Naive thymus-derived CD4-positive, alpha-beta T cell (primary cell): Measurements from ENCODE around the gene FAS. TPM values are rescaled to one million over a fixed set of nuclear protein-coding genes. Genes with fewer than 3 reads are reported as not detected.

ENCODE experiments used
- ATAC-seq: fragments of 150-1000 bp; cut with Tn5 transposase; 2 replicates; pipeline ENCODE4 v1.10.0; 2021; ENCODE audit warnings: mild to moderate bottlenecking, moderate library complexity
- CTCF ChIA-PET: fragments of 350-600 bp; sonication (Branson Sonifier 250); formaldehyde crosslinking; loops from one replicate; lab custom pipeline; 2021; ENCODE audit warnings: antibody characterized with exemption; lab: Charles Lee
- POLR2A ChIA-PET: fragments of 350-600 bp; sonication (Branson Sonifier 250); formaldehyde crosslinking; loops from one replicate; lab custom pipeline; 2021; ENCODE audit warnings: antibody characterized with exemption, inconsistent platforms; lab: Charles Lee
- DNase-seq, 9 donors: peaks; one replicate each; pipeline versions ENCODE4 v3.0.0 to v3.0.0-alpha.2; 2020 to 2022; ENCODE audit warnings: mixed read lengths in 1 of 9
- H3K27ac ChIP-seq: one replicate; pipeline ENCODE4 v1.7.0; 2013; ENCODE audit warnings: mild to moderate bottlenecking, low read depth, low read length, moderate library complexity
- H3K27me3 ChIP-seq, 2 donors: one replicate each; pipeline ENCODE4 v1.7.0; 2013; ENCODE audit warnings: low read length in 2 of 2, mild to moderate bottlenecking in 2 of 2, moderate library complexity in 2 of 2; ENCODE audit not compliant: control insufficient read depth in 2 of 2, insufficient read depth in 2 of 2
- H3K36me3 ChIP-seq, 3 experiments: 1 replicate in 2 of 3; 2 replicates in 1 of 3; pipeline ENCODE4 v1.7.0; 2013; ENCODE audit warnings: low read length in 3 of 3, mild to moderate bottlenecking in 3 of 3, moderate library complexity in 1 of 3; ENCODE audit not compliant: insufficient read depth in 3 of 3, control insufficient read depth in 2 of 3
- H3K4me1 ChIP-seq, 2 donors: one replicate each; pipeline ENCODE4 v1.7.0; 2013; ENCODE audit warnings: low read length in 2 of 2, mild to moderate bottlenecking in 2 of 2, moderate library complexity in 1 of 2; ENCODE audit not compliant: control insufficient read depth in 2 of 2, insufficient read depth in 2 of 2
- H3K4me3 ChIP-seq: 2 replicates; pipeline ENCODE4 v1.7.0; 2013; ENCODE audit warnings: mild to moderate bottlenecking, low read length
- H3K9me3 ChIP-seq, 3 experiments: 1 replicate in 2 of 3; 2 replicates in 1 of 3; pipeline ENCODE4 v1.7.0; 2013; ENCODE audit warnings: low read length in 3 of 3; ENCODE audit not compliant: control insufficient read depth in 2 of 3
- H3K27ac Mint-ChIP-seq, 9 donors: one replicate each; pipeline ENCODE4 v1.8.0; 2020 to 2022; ENCODE audit warnings: mixed read lengths in 9 of 9, mild to moderate bottlenecking in 8 of 9, moderate library complexity in 5 of 9, inconsistent platforms in 2 of 9
- H3K27me3 Mint-ChIP-seq, 5 donors: one replicate each; pipeline ENCODE4 v1.8.0; 2021 to 2022; ENCODE audit warnings: mixed read lengths in 5 of 5, mild to moderate bottlenecking in 1 of 5
- H3K36me3 Mint-ChIP-seq, 5 donors: one replicate each; pipeline ENCODE4 v1.8.0; 2020 to 2022; ENCODE audit warnings: mixed read lengths in 5 of 5, mild to moderate bottlenecking in 3 of 5, inconsistent platforms in 1 of 5
- H3K4me1 Mint-ChIP-seq, 7 donors: one replicate each; pipeline ENCODE4 v1.8.0; 2020 to 2022; ENCODE audit warnings: mixed read lengths in 7 of 7, mild to moderate bottlenecking in 3 of 7, inconsistent platforms in 1 of 7
- H3K4me3 Mint-ChIP-seq, 10 donors: one replicate each; pipeline ENCODE4 v1.8.0; 2020 to 2022; ENCODE audit warnings: mild to moderate bottlenecking in 10 of 10, mixed read lengths in 10 of 10, moderate library complexity in 6 of 10, inconsistent platforms in 2 of 10
- H3K9me3 Mint-ChIP-seq, 11 donors: one replicate each; pipeline ENCODE4 v1.8.0; 2020 to 2022; ENCODE audit warnings: mixed read lengths in 11 of 11, mild to moderate bottlenecking in 4 of 11, inconsistent platforms in 1 of 11, moderate library complexity in 1 of 11
- intact Hi-C, 2 donors: fragments of 100-400 bp; cut with micrococcal nuclease; formaldehyde crosslinking; loops; one replicate each; pipeline ENCODE4 v1.15.1; 2023
- polyA plus RNA-seq, 2 donors: library from polyadenylated mRNA; unstranded; fragments of 300-500 nt; fragmentation: Illumina TruSeq; gene quantifications; one replicate each; pipeline ENCODE4 v1.2.3, GENCODE V29; 2021
- total RNA-seq, 6 experiments: library from RNA in 5 of 6; stranded (reverse) in 5 of 6; gene quantifications; 1 replicate in 5 of 6; 2 replicates in 1 of 6; pipeline ENCODE4 v1.2.3 and lab custom pipeline; 2021 to 2026

FAS gene
- total and polyA plus RNA-seq, 7 experiments from 2014 or later, result 2.1 to 67.4 (median 5.6) TPM

DNA sequence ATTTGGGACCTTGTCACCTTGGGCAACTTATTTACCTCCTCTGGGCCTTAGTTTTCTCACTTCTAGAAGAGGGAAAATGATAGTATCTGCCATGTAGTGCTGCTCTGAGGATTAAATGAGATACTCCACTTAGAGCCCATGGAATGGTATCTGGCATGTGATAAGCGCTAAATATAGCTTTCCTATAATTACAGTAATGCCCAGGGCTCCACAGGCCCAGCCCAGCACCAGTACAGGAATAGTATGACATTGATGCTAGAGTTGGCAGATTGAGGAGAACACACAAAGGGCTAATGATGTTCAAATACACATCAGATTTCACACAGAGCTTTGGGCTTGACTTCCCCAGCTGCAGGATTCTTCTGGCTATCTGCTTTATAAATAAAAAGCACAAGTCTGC lies 34.9 kb downstream of the FAS start:
- H3K4me3 Mint-ChIP-seq, result no peak overlapping the region
- H3K4me3 ChIP-seq, result no peak overlapping the region
- H3K27ac ChIP-seq, result no peak overlapping the region
- no peak overlapping the region for H3K27ac Mint-ChIP-seq
- intact Hi-C loops, result loop anchor here in 1 of 2 donors (5.0 kb wide), 1 partner anchor 188 kb away; no protein-coding TSS in a partner anchor
- no peaks in the 10 kb centered on the region for H3K27me3 ChIP-seq
- ATAC-seq (no peak), DNase-seq (no peak)
- no peaks in the 10 kb centered on the region for H3K27me3 Mint-ChIP-seq
- CTCF ChIA-PET, result interaction anchor here (0.8 to 4.3 kb wide), 5 partner anchors 189 to 198 kb away, joined by 3 to 19 read pairs (median 4); no protein-coding TSS in a partner anchor
- H3K9me3 Mint-ChIP-seq, result peaks cover 0 to under 1% (median 0%) of the 10 kb centered on the region in 11 donors
- H3K4me1 ChIP-seq, result no peaks in the 10 kb centered on the region
- H3K36me3 ChIP-seq, result no peaks in the 10 kb centered on the region
- H3K36me3 Mint-ChIP-seq, result peaks cover 0 to 26% (median 5%) of the 10 kb centered on the region in 5 donors
- no peaks in the 10 kb centered on the region for H3K9me3 ChIP-seq
- POLR2A ChIA-PET, result no interaction called here
- H3K4me1 Mint-ChIP-seq, result peaks cover 0 to 9% (median 1%) of the 10 kb centered on the region in 7 donors

DNA sequence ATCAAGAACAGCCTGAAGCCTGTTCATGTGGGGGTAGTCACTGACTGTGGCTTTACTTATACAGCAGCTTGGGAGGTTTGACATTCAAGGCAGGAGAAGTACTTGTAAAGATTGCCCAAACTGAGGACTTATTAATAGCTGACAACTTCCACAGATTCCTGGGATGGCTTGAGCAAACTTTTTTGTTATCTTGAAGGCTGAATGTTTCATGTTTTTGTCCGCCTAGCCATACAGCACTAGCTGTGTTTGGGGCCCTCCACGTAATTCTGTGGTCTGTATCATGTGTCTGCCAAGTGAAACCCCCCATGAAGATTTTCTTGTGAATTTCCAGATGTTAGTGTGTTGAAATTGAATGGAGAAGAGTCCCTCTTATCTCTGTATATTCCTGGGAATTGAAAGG lies 38.6 kb downstream of the FAS start:
- no peak overlapping the region for H3K4me3 ChIP-seq
- CTCF ChIA-PET, result interaction anchor here (0.5 to 4.6 kb wide), 22 partner anchors 10 to 534 kb away, joined by 3 to 60 read pairs (median 3); partner anchors contain the start of gene CH25H
- Mint-ChIP-seq H3K4me3 (no peak overlapping the region), H3K36me3 (peaks cover 0 to 9% (median 0%) of the 10 kb centered on the region in 5 donors), H3K4me1 (peaks cover 0 to 31% (median 0%) of the 10 kb centered on the region in 7 donors), H3K9me3 (no peaks in the 10 kb centered on the region), H3K27me3 (no peaks in the 10 kb centered on the region), H3K27ac (peak overlapping the region in 1 of 9 donors; percentile 1)
- POLR2A ChIA-PET, result interaction anchor here (0.7 kb wide), 1 partner anchor 178 kb away, joined by 3 read pairs; no protein-coding TSS in a partner anchor
- H3K4me1 ChIP-seq, result no peaks in the 10 kb centered on the region
- ATAC-seq, result no peak
- no peaks in the 10 kb centered on the region for H3K36me3 ChIP-seq
- no peak overlapping the region for H3K27ac ChIP-seq
- DNase-seq, result no peak
- H3K9me3 ChIP-seq, result no peaks in the 10 kb centered on the region
- H3K27me3 ChIP-seq, result no peaks in the 10 kb centered on the region
- intact Hi-C loops, result loop anchor here (1.0 to 5.0 kb wide), 5 partner anchors 38 to 192 kb away; partner anchors contain the start of gene FAS (in 1 of the 2)

DNA sequence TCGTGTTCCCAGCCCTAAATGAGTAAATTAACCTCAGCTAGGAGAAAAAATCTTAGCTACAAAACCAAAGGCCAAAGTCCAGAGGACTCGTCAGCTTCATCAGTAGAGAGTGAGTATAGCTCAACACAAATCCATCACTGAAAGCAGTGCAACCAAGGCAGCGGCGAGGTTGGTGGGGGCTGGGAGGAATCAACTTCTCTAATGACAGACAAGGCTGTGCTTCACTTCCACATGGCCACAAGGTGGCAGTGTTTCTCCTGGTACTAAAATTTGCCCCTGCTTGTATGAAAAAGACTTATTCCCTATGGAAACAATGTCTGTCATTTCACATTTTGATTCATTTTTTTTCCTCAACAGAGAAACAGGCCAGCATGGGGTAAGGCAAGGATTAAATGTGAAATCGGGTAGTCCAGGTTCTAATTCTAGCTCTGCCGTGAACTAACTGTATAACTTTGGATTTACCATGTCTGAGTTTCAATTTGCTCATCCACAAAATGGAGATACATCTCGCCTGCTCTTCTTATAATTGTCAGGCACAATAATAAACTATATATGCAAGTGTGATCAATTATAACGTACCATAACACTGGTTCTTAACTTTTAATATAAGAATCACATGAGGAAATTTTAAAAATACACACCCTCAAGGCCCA lies 39.3 kb downstream of the FAS start:
- H3K4me3 ChIP-seq, result no peak overlapping the region
- no peaks in the 10 kb centered on the region for H3K9me3 ChIP-seq
- ChIA-PET CTCF (interaction anchor here (0.5 to 4.6 kb wide), 25 partner anchors 9 to 533 kb away, joined by 3 to 60 read pairs (median 3); partner anchors contain the start of gene CH25H), POLR2A (interaction anchor here (0.7 kb wide), 1 partner anchor 179 kb away, joined by 3 read pairs; no protein-coding TSS in a partner anchor)
- ATAC-seq (peak; percentile 85), DNase-seq (peak; percentile 37 to 68 (median 53))
- H3K9me3 Mint-ChIP-seq, result no peaks in the 10 kb centered on the region
- no peak overlapping the region for H3K27ac Mint-ChIP-seq
- intact Hi-C loops, result loop anchor here (1.0 to 5.0 kb wide), 7 partner anchors 39 to 671 kb away; partner anchors contain the start of genes FAS (in 1 of the 2) and KIF20B (in 1 of the 2)
- peak overlapping the region in 1 of 10 donors; percentile 30 for H3K4me3 Mint-ChIP-seq
- no peaks in the 10 kb centered on the region for H3K36me3 ChIP-seq
- H3K36me3 Mint-ChIP-seq, result peaks cover 0 to 4% (median 0%) of the 10 kb centered on the region in 5 donors
- no peaks in the 10 kb centered on the region for H3K27me3 ChIP-seq
- no peaks in the 10 kb centered on the region for H3K27me3 Mint-ChIP-seq
- peaks cover 0 to 31% (median 0%) of the 10 kb centered on the region in 7 donors for H3K4me1 Mint-ChIP-seq
- H3K4me1 ChIP-seq, result no peaks in the 10 kb centered on the region
- no peak overlapping the region for H3K27ac ChIP-seq

DNA sequence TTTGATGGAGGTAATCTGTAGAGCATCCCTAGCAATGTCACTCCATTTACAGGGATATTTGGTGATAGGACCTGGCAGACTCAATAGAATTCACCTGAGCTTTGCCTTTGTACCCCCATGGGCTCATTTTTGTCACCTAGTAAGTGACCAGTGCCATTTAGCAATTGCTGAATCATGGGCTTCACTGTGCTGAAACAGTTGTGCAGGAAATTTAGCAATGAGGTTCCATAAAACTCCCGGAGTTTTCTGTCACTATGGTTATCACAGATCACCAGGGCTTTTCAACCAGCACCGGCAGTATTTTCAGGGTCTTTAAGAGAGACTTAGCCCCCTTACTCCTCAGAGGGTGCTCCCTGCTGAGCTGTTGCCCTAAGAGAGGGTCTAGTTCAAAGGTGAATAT lies 40.2 kb downstream of the FAS start:
- no peaks in the 10 kb centered on the region for H3K27me3 Mint-ChIP-seq
- no peaks in the 10 kb centered on the region for H3K9me3 Mint-ChIP-seq
- Histone ChIP-seq H3K4me3 (no peak overlapping the region), H3K36me3 (no peaks in the 10 kb centered on the region), H3K9me3 (no peaks in the 10 kb centered on the region), H3K4me1 (no peaks in the 10 kb centered on the region), H3K27me3 (no peaks in the 10 kb centered on the region), H3K27ac (no peak overlapping the region)
- CTCF ChIA-PET, result interaction anchor here (0.9 to 4.6 kb wide), 7 partner anchors 82 to 196 kb away, joined by 3 to 60 read pairs (median 10); no protein-coding TSS in a partner anchor
- POLR2A ChIA-PET, result no interaction called here
- intact Hi-C loops, result loop anchor here (1.0 to 5.0 kb wide), 5 partner anchors 82 to 671 kb away; partner anchors contain the start of gene KIF20B (in 1 of the 2)
- ATAC-seq, result no peak
- peaks cover 0 to 31% (median 0%) of the 10 kb centered on the region in 7 donors for H3K4me1 Mint-ChIP-seq
- H3K36me3 Mint-ChIP-seq, result peaks cover 0 to 2% (median 0%) of the 10 kb centered on the region in 5 donors
- no peak for DNase-seq
- H3K4me3 Mint-ChIP-seq, result no peak overlapping the region
- no peak overlapping the region for H3K27ac Mint-ChIP-seq

DNA sequence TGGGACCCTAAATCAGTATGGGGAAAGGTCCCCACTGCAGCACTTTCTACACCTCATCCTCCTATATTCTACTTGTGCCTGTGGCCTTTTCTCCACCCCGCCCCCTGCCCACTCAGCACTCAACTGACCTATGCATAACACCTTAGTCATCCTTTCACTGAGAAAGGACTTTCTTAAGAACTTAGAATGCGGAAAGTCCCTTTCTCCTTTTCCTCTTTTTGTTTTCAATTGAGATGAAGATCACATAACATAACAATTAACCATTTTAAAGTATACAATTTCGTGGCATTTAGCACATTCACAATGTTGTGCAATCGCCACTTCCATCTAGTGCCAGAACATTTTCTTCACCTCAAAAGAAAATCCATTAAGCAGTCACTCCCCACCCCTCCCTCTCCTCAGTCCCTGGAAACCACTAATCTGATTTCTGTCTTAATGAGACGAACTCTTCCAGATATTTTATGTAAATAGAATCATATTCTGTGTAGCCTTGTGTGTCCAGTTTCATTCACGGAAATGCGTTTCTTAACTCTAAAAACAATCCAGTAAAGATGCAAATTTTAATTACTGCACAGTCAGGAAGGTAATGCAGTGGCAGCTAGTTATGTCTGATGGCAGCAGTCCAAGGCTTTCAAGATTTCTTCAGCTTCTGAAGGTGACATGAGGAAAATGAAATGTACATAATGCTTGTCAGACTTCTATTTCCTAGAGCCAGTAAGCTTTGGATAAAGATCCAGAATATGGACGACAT lies 41.7 kb downstream of the FAS start:
- Mint-ChIP-seq H3K27me3 (no peaks in the 10 kb centered on the region), H3K4me3 (peak overlapping the region in 1 of 10 donors; percentile 37), H3K4me1 (peaks cover 0 to 31% (median 0%) of the 10 kb centered on the region in 7 donors), H3K27ac (no peak overlapping the region), H3K9me3 (no peaks in the 10 kb centered on the region), H3K36me3 (peaks cover 0 to 2% (median 0%) of the 10 kb centered on the region in 5 donors)
- Histone ChIP-seq H3K9me3 (no peaks in the 10 kb centered on the region), H3K27ac (no peak overlapping the region), H3K27me3 (no peaks in the 10 kb centered on the region), H3K4me1 (no peaks in the 10 kb centered on the region), H3K4me3 (no peak overlapping the region), H3K36me3 (no peaks in the 10 kb centered on the region)
- ATAC-seq, result peak; percentile 74
- intact Hi-C loops, result loop anchor here (2.0 to 5.0 kb wide), 2 partner anchors 52 to 80 kb away; no protein-coding TSS in a partner anchor
- ChIA-PET CTCF (interaction anchor here (0.6 to 4.6 kb wide), 4 partner anchors 107 to 198 kb away, joined by 3 to 60 read pairs (median 12); no protein-coding TSS in a partner anchor), POLR2A (no interaction called here)
- peak in 1 of 9 donors; percentile 64 for DNase-seq

DNA sequence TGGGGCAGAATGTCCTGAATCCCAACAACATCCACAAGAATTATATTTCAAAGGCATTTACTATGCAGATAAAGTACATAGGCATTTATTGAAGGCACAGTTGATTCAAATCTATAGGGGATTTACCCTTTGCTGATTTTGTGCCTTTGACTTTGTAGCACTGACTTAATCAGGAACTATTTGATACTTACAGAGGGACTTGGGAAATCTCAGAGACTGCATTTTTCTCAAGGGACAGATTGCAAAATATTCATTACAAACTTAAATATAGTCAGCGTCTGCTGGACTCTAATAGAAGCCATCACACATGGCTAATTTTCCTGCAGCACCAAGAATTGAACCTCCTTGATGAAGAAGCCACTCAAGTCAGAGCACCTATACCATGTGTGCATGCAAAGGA lies 44.9 kb downstream of the FAS start:
- Histone ChIP-seq H3K36me3 (no peaks in the 10 kb centered on the region), H3K9me3 (no peaks in the 10 kb centered on the region), H3K27me3 (no peaks in the 10 kb centered on the region), H3K4me1 (no peaks in the 10 kb centered on the region), H3K27ac (no peak overlapping the region), H3K4me3 (no peak overlapping the region)
- intact Hi-C loops, result no loop called here
- Mint-ChIP-seq H3K4me1 (peaks cover 0 to 26% (median 0%) of the 10 kb centered on the region in 7 donors), H3K9me3 (no peaks in the 10 kb centered on the region), H3K36me3 (peaks cover 0 to 5% (median 0%) of the 10 kb centered on the region in 5 donors), H3K27me3 (peaks cover 0 to 15% (median 0%) of the 10 kb centered on the region in 5 donors), H3K27ac (no peak overlapping the region), H3K4me3 (no peak overlapping the region)
- no peak for DNase-seq
- CTCF ChIA-PET, result no interaction called here
- POLR2A ChIA-PET, result no interaction called here
- ATAC-seq, result no peak
